GM21576 (cell line): ENCODE results near the gene ZNF507.

Experiments used
- ATAC-seq: cut with Tn5 transposase; IDR thresholded peaks from one replicate; pipeline ENCODE4 v1.9.1; 2021; ENCODE audit warnings: mild to moderate bottlenecking, moderate library complexity; ENCODE audit not compliant: unreplicated experiment

The ZNF507 gene

GRCh38 chr19:32339423-32339822 is 6.0 kb upstream of the ZNF507 start:
- no peak for ATAC-seq

- ATAC-seq, result no peak
Observed at GRCh38 chr19:32339988-32340874, 5.2 kb upstream of the ZNF507 start.

GRCh38 chr19:32342695-32343094 is 2.7 kb upstream of the ZNF507 start:
- no peak for ATAC-seq

- ATAC-seq, result no peak
Observed at GRCh38 chr19:32343550-32344262, 1.7 kb upstream of the ZNF507 start.

- no peak for ATAC-seq
Observed at GRCh38 chr19:32346901-32347300, 1.5 kb downstream of the ZNF507 start.

- no peak for ATAC-seq
Observed at GRCh38 chr19:32347573-32347972, 2.2 kb downstream of the ZNF507 start.

GRCh38 chr19:32349051-32349450 is 3.6 kb downstream of the ZNF507 start:
- ATAC-seq, result no peak

GRCh38 chr19:32349724-32350470 is 4.5 kb downstream of the ZNF507 start:
- no peak for ATAC-seq

GRCh38 chr19:32350471-32350865 is 5.1 kb downstream of the ZNF507 start:
- no peak for ATAC-seq

GRCh38 chr19:32350987-32351348 is 5.6 kb downstream of the ZNF507 start:
- ATAC-seq, result no peak

- ATAC-seq, result no peak
Observed at GRCh38 chr19:32352241-32352630, 6.8 kb downstream of the ZNF507 start.

- ATAC-seq, result no peak
Observed at GRCh38 chr19:32354345-32354744, 8.9 kb downstream of the ZNF507 start.

- ATAC-seq, result no peak
Observed at GRCh38 chr19:32355309-32355708, 9.9 kb downstream of the ZNF507 start.

- ATAC-seq, result no peak
Observed at GRCh38 chr19:32357720-32358119, 12.3 kb downstream of the ZNF507 start.

- no peak for ATAC-seq
Observed at GRCh38 chr19:32358321-32358720, 12.9 kb downstream of the ZNF507 start.

- no peak for ATAC-seq
Observed at GRCh38 chr19:32359581-32359980, 14.2 kb downstream of the ZNF507 start.

- no peak for ATAC-seq
Observed at GRCh38 chr19:32361574-32362317, 16.3 kb downstream of the ZNF507 start.

- ATAC-seq, result no peak
Observed at GRCh38 chr19:32362318-32362691, 16.9 kb downstream of the ZNF507 start.

- no peak for ATAC-seq
Observed at GRCh38 chr19:32363175-32363574, 17.8 kb downstream of the ZNF507 start.

- ATAC-seq, result no peak
Observed at GRCh38 chr19:32363632-32364031, 18.2 kb downstream of the ZNF507 start.

GRCh38 chr19:32364040-32364439 is 18.6 kb downstream of the ZNF507 start:
- no peak for ATAC-seq
